Glomerular endothelial cell (primary cell): Measurements from ENCODE around the gene TYRP1. TPM values are rescaled to one million over a fixed set of nuclear protein-coding genes. Genes with fewer than 3 reads are reported as not detected.

Source experiments
- DNase-seq: peaks from one replicate; pipeline ENCODE4 v3.0.0-alpha.2; 2011; ENCODE audit warnings: low read depth, low spot score; ENCODE audit errors: extremely low read depth
- total RNA-seq: library from RNA; depleted of rRNA; stranded (reverse); fragments of >200 nt; gene quantifications from 2 replicates; pipeline ENCODE4 v1.2.3, GENCODE V29; 2015

TYRP1 gene
- total RNA-seq, 1 donor from 2014 or later: not detected

DNA sequence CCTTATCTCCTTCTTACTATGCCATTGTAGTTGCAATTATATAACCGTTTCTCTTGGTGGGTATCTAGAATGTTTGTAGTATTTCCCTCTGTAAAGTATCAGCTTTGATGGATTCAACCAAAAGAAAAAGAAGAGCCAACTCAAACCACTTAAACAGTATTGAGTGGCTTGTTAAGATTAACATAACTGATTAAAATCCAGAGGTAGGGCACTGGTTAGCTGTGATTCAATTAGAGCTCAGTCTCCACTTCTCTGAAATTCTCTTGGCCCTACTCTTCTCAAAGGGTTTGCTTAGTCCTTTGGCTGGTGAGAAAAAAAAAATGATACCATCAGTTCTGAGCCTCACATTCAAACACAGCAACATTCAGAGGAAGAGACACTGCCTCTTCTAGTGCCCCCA, 37.0 kb downstream of the TYRP1 start:
- no peak for DNase-seq

DNA sequence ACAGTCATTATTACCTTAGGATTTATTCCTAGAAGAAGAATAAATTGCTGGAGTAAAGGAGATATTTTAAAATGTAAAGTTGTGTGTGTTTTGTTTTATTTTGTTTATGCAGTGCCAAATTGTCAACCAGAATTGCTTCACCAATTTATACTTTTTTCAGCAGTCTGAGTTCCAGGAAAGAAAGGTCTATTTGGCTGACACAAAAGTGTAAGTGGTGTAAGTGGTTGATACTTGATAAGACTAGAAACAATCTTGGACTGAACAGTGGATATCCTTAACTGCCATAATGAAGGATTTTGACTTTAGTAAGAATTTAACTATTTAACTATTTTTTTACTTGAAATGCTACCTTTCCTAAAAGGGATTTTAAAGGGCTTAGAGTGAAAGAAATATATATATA, 37.7 kb downstream of the TYRP1 start:
- DNase-seq: no peak

DNA sequence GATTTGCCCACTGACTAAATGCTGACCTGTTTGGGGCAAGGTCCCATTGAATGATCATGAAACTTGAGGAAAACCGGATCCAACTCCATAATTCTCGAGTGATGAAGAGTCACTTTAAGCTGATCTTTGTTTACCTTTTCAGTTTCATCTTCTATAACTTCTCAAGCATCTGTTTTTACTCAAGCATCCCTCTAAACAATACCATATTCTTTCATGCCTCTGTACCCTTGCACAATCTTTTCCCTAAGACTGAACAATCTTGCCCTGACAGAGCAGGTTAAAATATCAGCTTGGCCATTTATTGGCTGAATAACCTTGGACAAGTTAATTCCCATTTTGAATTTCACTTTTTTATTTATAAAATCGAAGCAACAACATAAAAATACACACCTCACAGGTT, 39.8 kb downstream of the TYRP1 start:
- DNase-seq: no peak

DNA sequence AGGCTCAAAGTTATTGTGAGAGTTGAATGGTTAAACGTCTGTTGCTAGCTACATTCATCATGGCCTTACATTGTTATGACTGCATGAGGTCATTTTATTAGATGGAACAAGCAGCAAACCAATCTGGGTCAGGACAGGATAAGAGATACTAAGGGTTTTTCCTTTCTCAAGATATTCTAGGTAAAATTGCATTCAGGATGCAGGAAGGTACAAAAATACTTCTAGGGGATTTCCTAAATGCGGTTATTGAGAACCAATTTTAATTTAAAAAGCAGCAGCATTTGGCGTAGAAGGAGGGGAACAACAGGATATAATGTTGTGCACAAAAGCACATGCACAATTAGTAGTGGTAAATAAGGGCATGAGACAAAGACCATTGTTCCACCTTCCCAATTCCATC, 42.5 kb downstream of the TYRP1 start:
- DNase-seq: no peak

DNA sequence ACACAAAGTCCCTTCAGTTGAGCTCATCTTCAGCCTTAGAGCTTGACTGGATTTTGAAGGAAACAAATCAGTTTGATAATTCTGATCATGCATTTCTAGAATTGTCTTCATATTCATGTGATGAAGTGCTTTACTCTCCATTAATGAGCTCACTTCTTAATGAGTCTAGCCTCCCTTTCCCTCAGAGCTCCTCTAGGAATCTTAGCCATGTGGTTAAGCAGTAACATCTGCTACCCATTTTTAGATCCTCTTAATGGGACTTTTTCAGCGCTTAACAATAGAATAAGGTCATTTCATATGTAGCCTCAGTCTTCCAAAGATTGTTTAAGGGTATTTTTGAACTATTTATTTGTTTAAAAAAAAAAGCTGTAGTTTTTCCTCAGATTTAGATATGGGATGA, 44.7 kb downstream of the TYRP1 start:
- DNase-seq: no peak

DNA sequence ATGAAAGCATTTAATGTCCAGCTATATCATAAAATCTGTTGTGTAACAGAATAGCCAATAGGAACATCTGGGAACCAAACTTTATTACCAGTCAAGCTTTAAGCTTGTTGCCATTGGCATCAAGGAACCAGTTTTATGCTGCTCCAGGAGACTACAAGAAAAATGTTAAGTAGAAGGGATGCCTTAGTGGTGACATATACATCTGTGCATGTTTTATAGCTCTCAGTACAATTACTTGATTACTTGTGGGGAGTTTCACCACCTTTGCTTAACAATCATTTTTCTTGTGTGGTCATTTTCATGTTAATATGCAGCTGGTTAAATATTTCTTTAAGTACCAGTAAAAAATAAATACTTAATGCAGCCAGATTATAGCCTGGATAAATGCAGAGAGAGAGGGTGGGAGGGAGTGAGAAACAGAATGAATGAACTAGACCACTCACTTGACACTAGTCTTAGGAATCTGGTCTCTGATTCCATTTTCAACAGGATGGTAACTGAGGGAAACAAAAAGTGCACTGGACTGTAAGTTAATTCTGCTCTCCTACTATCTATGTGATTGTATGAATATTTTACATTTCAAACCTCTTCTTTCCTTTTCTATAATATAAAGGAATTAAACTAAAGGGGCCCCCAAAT, 45.9 kb downstream of the TYRP1 start:
- DNase-seq: no peak

DNA sequence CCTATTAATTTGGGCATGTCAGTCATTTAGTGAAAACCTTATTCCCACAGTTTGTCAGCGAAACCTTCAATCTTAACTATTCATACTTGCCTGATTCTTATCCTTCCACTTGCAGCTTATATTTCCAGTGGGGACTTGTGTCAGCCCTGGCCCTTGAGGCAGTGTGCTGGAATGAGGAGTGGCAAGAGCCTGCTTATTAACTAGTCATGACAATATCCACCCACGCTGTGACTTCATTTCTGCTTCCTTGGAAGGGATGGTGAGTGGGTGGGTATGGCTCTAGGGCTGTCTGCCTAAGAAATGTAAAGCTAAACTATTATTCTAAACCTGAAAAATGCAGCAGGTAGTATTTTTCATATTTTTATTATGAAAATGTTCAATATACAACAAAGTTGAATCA, 47.7 kb downstream of the TYRP1 start:
- DNase-seq: no peak

DNA sequence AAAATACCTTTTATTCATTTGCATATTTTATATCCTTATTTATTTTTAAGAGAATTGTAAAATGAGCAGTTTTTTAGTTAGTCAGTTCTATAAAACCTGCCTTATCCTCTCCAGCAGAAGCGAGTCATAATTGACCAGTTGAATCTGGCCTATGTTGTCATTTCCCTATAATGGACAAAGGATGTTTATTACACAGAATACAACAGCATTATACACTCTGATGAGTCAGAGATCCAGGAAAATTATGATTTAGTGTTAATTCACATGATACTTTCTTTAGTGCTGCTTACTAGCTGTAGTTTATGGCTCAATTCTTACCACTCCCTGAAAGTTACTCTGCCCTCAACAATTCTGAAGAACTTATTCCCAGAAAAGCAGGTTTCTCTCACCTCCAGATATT, 54.8 kb downstream of the TYRP1 start:
- no peak for DNase-seq

DNA sequence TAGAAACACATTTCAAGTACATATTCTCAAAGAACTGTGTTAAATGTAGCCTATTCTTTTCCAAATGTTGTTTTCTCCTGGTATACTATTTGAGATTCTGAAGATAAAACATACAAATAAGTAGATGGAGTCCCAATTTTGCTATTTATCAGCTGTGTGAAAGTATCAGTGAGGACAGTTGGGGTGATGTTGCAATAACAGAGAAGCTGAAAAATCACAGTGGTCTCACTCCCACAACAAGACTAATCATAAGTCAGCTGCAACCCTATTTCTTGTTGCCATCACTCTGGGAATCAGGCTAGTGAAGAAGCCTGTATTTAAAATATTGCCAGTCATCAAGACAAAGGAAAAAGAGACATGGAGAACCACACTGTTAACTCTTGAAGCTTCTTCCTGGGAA, 55.8 kb downstream of the TYRP1 start:
- DNase-seq: no peak

DNA sequence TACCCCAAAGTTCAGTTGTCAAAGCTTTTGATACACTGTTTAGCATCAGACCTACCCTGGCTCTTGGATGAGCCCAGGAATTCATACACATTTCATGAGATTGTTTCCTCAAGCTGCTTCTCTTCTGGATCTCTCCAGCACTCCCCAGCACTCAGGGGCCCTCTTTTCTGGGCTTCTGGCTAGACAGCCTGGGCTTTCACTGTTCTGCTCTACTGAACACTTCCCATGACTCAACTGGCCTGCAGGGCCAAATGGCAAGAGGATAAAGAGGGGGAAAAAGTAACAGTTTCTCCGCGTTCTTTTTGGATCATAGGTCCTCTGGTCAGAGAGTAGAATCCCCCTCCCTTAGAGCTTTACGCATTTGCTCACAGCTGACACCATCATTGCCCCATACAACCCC, 60.7 kb downstream of the TYRP1 start:
- no peak for DNase-seq

DNA sequence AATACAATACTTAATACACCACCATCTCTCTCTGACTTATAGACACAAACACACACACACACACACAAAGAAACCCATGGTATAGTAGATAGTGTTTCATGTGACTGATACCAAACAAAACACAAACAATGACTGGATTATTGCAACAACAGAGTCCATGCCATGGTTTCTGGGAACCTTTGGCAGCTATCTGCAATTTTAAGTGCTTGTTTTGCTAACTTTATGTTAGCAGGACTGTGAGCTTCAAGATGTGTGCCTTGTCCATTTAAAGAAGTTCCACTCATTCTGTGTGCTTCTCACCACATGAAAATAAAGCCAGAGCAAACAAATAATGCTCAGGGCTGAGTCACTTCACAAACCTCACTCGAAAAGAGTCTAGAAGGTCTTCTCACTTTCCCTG, 66.6 kb downstream of the TYRP1 start:
- no peak for DNase-seq

Other genes with a start within 250 kb of the TYRP1 start
- 10.8 and 29.4 TPM in 2 replicates for gene LURAP1L, start 81.6 kb downstream of the TYRP1 start, total RNA-seq